Gastroesophageal sphincter (tissue), 4 donors: ENCODE results near the gene C1orf74. TPM values are rescaled to one million over a fixed set of nuclear protein-coding genes. Genes with fewer than 3 reads are reported as not detected.

Experiments
- ATAC-seq: fragments of 150-250 bp; one replicate; pipeline ENCODE4 v1.9.1; 2016; ENCODE audit warnings: mild to moderate bottlenecking, moderate library complexity
- H3K27ac ChIP-seq, 4 donors: fragments of 200-600 bp; sonication (generic) in 3 of 4; 1 replicate in 3 of 4; 2 replicates in 1 of 4; pipeline ENCODE4 v1.5.1; 2016 to 2019
- H3K27me3 ChIP-seq: fragments of 200-600 bp; sonication (generic); one replicate; pipeline ENCODE4 v1.5.1; 2019
- H3K36me3 ChIP-seq, 2 donors: fragments of 200-600 bp; sonication (generic); one replicate each; pipeline ENCODE4 v1.5.1; 2019; ENCODE audit warnings: control low read depth in 1 of 2
- H3K4me1 ChIP-seq, 3 donors: fragments of 200-600 bp; sonication (generic); 1 replicate in 2 of 3; 2 replicates in 1 of 3; pipeline ENCODE4 v1.5.1; 2016 to 2019; ENCODE audit warnings: control low read depth in 2 of 3
- H3K4me3 ChIP-seq, 2 donors: fragments of 200-600 bp; sonication (generic); one replicate each; pipeline ENCODE4 v1.5.1; 2019; ENCODE audit warnings: mild to moderate bottlenecking in 1 of 2, moderate library complexity in 1 of 2
- H3K9me3 ChIP-seq, 3 donors: fragments of 200-600 bp; sonication (generic); one replicate each; pipeline ENCODE4 v1.5.1; 2017 to 2019; ENCODE audit warnings: control low read depth in 2 of 3
- EP300 ChIP-seq: sonication (generic); formaldehyde crosslinking; IDR thresholded peaks from one replicate; pipeline ENCODE4 v1.6.1; 2017; ENCODE audit warnings: antibody characterized with exemption, mild to moderate bottlenecking
- POLR2A ChIP-seq, 2 donors: fragments of 450-650 bp; IDR thresholded peaks; one replicate each; pipeline ENCODE4 v1.6.1; 2017; ENCODE audit warnings: antibody characterized with exemption in 2 of 2, mild to moderate bottlenecking in 2 of 2, moderate library complexity in 1 of 2
- POLR2AphosphoS5 ChIP-seq: sonication (generic); formaldehyde crosslinking; IDR thresholded peaks from one replicate; pipeline ENCODE4 v1.6.1; 2017; ENCODE audit warnings: antibody characterized with exemption
- WGBS, 2 donors: methylation state at CpG; one replicate each; pipeline ENCODE4 v1.1.5; 2018; ENCODE audit warnings: low coverage in 1 of 2; 5-methylcytosine and 5-hydroxymethylcytosine counted together
- total RNA-seq, 4 donors: library from RNA; depleted of rRNA; stranded (reverse); fragments of >200 nt; gene quantifications; one replicate each; pipeline ENCODE4 v1.1.0, GENCODE V29; 2016
- TF ChIP-seq, protein P1 (sequence below), 4 experiments: fragments of 200-600 bp in 2 of 4; fragments of 450-650 bp in 2 of 4; sonication (generic) in 1 of 4; IDR thresholded peaks; one replicate each; pipeline ENCODE4 v1.5.1; 2017 to 2019; ENCODE audit warnings: antibody characterized with exemption in 4 of 4, mild to moderate bottlenecking in 2 of 4, moderate library complexity in 2 of 4

Gene C1orf74
- 1 to 10 TPM in 1 of 4 donors, under 1 TPM in 3; 0.64 to 1.3 (median 0.87) TPM for total RNA-seq

DNA sequence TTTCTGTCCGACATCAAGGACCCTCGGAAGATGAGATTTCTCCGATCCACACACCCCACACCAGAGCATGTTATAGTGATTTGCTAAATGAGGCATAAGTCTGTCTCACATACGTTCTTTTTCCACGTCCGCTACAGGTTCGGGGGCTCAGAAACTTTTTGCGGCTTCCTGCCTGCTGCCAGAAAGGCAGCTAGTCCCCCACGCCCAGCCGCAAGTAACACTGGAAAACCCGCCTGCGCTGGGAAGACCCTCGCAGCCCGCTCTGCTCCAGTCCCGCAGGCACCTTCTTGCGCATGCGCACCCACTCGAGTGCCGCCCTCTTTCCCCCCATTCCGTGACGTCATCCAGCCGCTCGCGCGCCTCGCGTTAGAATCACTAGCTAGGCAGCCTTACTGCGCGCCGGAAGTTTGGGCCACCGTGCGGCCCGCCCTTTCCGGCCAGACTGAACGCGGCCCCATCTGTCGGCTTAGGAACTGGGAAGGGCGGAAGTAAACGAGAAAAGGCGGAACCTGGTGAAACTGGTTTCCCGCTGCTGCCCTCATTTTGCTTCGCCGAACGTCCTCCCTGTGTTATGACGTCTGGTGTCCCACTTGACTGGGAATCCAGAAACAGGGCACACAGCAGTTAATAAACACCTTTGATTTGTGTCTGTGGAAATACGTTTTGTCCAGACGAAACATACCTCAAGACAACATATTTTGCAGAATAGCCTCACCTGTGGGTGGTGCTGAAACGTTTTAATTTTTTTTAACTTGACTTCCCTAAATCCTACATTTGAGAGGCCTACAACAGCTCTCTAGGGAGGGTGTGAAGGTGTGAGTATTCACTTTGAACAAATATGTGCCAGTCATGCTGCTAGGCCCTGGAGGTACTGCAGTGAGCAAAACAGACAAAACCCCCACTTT is at the start of gene C1orf74:
C1orf74 (minus strand) TSS at position 295 of the 905 bp plus-strand sequence. CDS start 925 bp downstream, outside the sequence.
- 7 to 20% methylated on average over 5 to 16 of the region's 48 CpGs for WGBS, 2 donors
- peak within 1 kb of the TSS; percentile 71 to 86 (median 82) for H3K27ac ChIP-seq
- ATAC-seq, result peak; percentile 99
- peak within 1 kb of the TSS; percentile 58 to 77 for H3K4me3 ChIP-seq
- TF ChIP-seq, protein P1, sequence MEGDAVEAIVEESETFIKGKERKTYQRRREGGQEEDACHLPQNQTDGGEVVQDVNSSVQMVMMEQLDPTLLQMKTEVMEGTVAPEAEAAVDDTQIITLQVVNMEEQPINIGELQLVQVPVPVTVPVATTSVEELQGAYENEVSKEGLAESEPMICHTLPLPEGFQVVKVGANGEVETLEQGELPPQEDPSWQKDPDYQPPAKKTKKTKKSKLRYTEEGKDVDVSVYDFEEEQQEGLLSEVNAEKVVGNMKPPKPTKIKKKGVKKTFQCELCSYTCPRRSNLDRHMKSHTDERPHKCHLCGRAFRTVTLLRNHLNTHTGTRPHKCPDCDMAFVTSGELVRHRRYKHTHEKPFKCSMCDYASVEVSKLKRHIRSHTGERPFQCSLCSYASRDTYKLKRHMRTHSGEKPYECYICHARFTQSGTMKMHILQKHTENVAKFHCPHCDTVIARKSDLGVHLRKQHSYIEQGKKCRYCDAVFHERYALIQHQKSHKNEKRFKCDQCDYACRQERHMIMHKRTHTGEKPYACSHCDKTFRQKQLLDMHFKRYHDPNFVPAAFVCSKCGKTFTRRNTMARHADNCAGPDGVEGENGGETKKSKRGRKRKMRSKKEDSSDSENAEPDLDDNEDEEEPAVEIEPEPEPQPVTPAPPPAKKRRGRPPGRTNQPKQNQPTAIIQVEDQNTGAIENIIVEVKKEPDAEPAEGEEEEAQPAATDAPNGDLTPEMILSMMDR (IDR thresholded peaks at IDR 0.05), result peak in 1 of 4 experiments; percentile 6
- TF ChIP-seq EP300 (no peak), POLR2AphosphoS5 (peak; percentile 85), POLR2A (IDR thresholded peaks at IDR 0.05) (peak; percentile 67 to 79)
- no peaks in the 10 kb centered on the region for H3K27me3 ChIP-seq
- H3K4me1 ChIP-seq, result peaks cover 7 to 49% (median 12%) of the 10 kb centered on the region in 3 donors
- no peaks in the 10 kb centered on the region for H3K9me3 ChIP-seq
- H3K36me3 ChIP-seq, result no peaks in the 10 kb centered on the region

DNA sequence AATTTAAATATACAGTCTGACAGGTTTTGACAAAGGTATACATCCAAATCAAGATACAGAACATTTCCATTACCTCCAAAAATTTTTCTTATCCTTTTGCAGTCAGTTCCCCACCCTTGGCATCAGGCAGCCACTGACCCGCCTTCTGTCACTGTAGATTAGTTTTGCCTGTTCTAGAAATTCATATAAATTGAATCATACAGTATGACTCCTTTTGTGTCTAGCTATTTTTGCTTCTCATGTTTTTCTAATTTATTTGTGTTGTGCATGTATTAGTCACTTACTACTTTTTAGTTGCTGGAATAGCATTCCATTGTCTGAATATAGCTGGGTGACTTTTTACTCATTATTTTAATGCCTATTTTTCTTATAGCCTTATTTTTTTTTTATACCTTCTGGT is 47.3 kb upstream of the C1orf74 start:
- TF ChIP-seq POLR2A (IDR thresholded peaks at IDR 0.05) (no peak), EP300 (no peak), POLR2AphosphoS5 (no peak)
- TF ChIP-seq, protein P1 (IDR thresholded peaks at IDR 0.05), result no peak
- no peaks in the 10 kb centered on the region for H3K27me3 ChIP-seq
- peaks cover 0 to 24% (median 9%) of the 10 kb centered on the region in 3 donors for H3K4me1 ChIP-seq
- H3K36me3 ChIP-seq, result peaks cover 0 to 60% of the 10 kb centered on the region in 2 donors
- ATAC-seq, result no peak
- H3K9me3 ChIP-seq, result no peaks in the 10 kb centered on the region
- H3K4me3 ChIP-seq, result no peak overlapping the region
- 80 to 91% methylated on average over 1 of the region's 1 CpG for WGBS, 2 donors
- H3K27ac ChIP-seq, result no peak overlapping the region

DNA sequence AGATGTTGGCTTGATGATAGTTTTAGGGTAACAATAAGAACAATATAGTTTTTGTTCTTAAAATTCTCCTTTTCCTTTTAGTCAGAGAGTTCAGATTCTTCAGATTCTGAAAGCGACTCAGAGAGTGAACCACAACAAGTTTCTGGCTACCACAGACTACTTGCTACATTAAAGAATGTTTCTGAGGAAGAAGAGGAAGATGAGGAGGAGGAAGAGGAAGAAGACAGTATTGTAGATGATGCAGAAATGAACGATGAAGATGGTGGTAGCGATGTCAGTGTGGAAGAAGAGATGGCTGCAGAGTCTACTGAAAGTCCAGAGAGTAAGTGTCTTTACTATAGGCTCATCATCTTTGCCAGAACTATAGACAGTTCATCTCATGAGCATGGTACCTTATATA is 46.4 kb upstream of the C1orf74 start:
- Histone ChIP-seq H3K27me3 (no peaks in the 10 kb centered on the region), H3K27ac (no peak overlapping the region), H3K36me3 (peaks cover 0 to 51% of the 10 kb centered on the region in 2 donors), H3K9me3 (no peaks in the 10 kb centered on the region), H3K4me1 (peaks cover 0 to 24% (median 9%) of the 10 kb centered on the region in 3 donors), H3K4me3 (no peak overlapping the region)
- no peak for ATAC-seq
- TF ChIP-seq EP300 (no peak), POLR2A (IDR thresholded peaks at IDR 0.05) (no peak), POLR2AphosphoS5 (no peak)
- TF ChIP-seq, protein P1 (IDR thresholded peaks at IDR 0.05), result no peak
- 90 to 93% methylated on average over 3 of the region's 3 CpGs for WGBS, 2 donors

DNA sequence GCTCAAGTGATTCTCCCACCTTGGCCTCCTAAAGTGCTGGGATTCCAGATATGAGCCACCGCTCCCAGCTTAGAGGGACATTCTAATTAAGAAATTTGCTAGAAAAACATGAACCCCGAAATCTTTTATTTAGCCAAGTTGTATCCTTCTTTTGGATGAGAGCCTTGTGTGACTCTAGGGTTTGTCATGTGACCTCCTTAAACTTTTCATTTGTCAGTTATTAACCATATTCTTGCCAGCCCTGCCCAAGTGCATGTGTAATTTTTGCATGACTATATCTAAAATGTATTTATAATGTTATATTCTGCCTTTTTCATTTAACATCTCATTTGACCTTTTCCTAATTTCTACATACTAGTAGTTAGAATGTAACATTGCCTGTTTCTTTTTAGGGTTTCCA is 45.4 kb upstream of the C1orf74 start:
- TF ChIP-seq POLR2A (IDR thresholded peaks at IDR 0.05) (no peak), EP300 (no peak), POLR2AphosphoS5 (no peak)
- TF ChIP-seq, protein P1 (IDR thresholded peaks at IDR 0.05), result no peak
- H3K9me3 ChIP-seq, result no peaks in the 10 kb centered on the region
- peaks cover 0 to 41% of the 10 kb centered on the region in 2 donors for H3K36me3 ChIP-seq
- no peak overlapping the region for H3K27ac ChIP-seq
- 73% methylated on average over 2 of the region's 2 CpGs; no CpG with 5 or more reads in 1 of the 2 donors for WGBS, 2 donors
- no peak overlapping the region for H3K4me3 ChIP-seq
- H3K4me1 ChIP-seq, result peaks cover 0 to 24% (median 9%) of the 10 kb centered on the region in 3 donors
- ATAC-seq, result no peak
- no peaks in the 10 kb centered on the region for H3K27me3 ChIP-seq
